HG03378 (cell line): ENCODE results near the gene TRDN.
"Not testable (repeated sequence)": the region's sequence is repeated elsewhere in the genome, so short reads cannot be mapped to it uniquely, and the experiment has no call there.

Source experiments
- ATAC-seq: cut with Tn5 transposase; IDR thresholded peaks from one replicate; pipeline ENCODE4 v1.9.1; 2021; ENCODE audit warnings: mild to moderate bottlenecking, moderate library complexity; ENCODE audit not compliant: unreplicated experiment

TRDN gene

GRCh38 chr6:123309130-123309529 lies 327.6 kb downstream of the TRDN start:
- no peak for ATAC-seq

GRCh38 chr6:123306334-123306733 lies 330.4 kb downstream of the TRDN start:
- no peak for ATAC-seq

GRCh38 chr6:123295672-123296071 lies 341.1 kb downstream of the TRDN start:
- no peak for ATAC-seq

- no peak for ATAC-seq
Observed at GRCh38 chr6:123295181-123295580, 341.6 kb downstream of the TRDN start.

GRCh38 chr6:123288649-123289048 lies 348.1 kb downstream of the TRDN start:
- ATAC-seq, result no peak

- no peak for ATAC-seq
Observed at GRCh38 chr6:123276546-123276980, 360.2 kb downstream of the TRDN start.

- ATAC-seq, result no peak
Observed at GRCh38 chr6:123263981-123264380, 372.8 kb downstream of the TRDN start.

GRCh38 chr6:123240626-123241025 lies 396.1 kb downstream of the TRDN start:
- no peak for ATAC-seq

- ATAC-seq, result no peak
Observed at GRCh38 chr6:123233336-123233735, 403.4 kb downstream of the TRDN start.

GRCh38 chr6:123227789-123228188 lies 409.0 kb downstream of the TRDN start:
- ATAC-seq, result not testable (repeated sequence)

GRCh38 chr6:123226398-123226797 lies 410.4 kb downstream of the TRDN start:
- ATAC-seq, result no peak

- no peak for ATAC-seq
Observed at GRCh38 chr6:123224077-123224476, 412.7 kb downstream of the TRDN start.

GRCh38 chr6:123223461-123223860 lies 413.3 kb downstream of the TRDN start:
- ATAC-seq, result no peak

- ATAC-seq, result no peak
Observed at GRCh38 chr6:123215211-123215610, 421.5 kb downstream of the TRDN start.

- ATAC-seq, result no peak
Observed at GRCh38 chr6:123214433-123214832, 422.3 kb downstream of the TRDN start.

- ATAC-seq, result no peak
Observed at GRCh38 chr6:123213921-123214320, 422.8 kb downstream of the TRDN start.

GRCh38 chr6:123211777-123212545 lies 424.8 kb downstream of the TRDN start:
- no peak for ATAC-seq

GRCh38 chr6:123210645-123211044 lies 426.1 kb downstream of the TRDN start:
- no peak for ATAC-seq

- ATAC-seq, result no peak
Observed at GRCh38 chr6:123207967-123208510, 428.7 kb downstream of the TRDN start.

- ATAC-seq, result no peak
Observed at GRCh38 chr6:123203928-123204327, 432.8 kb downstream of the TRDN start.

- no peak for ATAC-seq
Observed at GRCh38 chr6:123201869-123202372, 434.8 kb downstream of the TRDN start.

- no peak for ATAC-seq
Observed at GRCh38 chr6:123193298-123193697, 443.5 kb downstream of the TRDN start.
